OCI-LY3 (cell line): ENCODE results near the gene NANOS3.
"Not testable (repeated sequence)": the region's sequence is repeated elsewhere in the genome, so short reads cannot be mapped to it uniquely, and the experiment has no call there.

Experiments
- EZH2phosphoT487 ChIP-seq: fragments of 200-600 bp; shearing (Covaris generic); IDR thresholded peaks from 2 replicates; pipeline ENCODE4 v1.6.1; 2018; ENCODE audit warnings: antibody characterized with exemption, mixed run types, low read depth
- TF ChIP-seq, protein P1 (sequence below): fragments of 200-600, 300-600 bp; sonication (generic); IDR thresholded peaks from 2 replicates; pipeline ENCODE4 v1.5.1; 2014; ENCODE audit warnings: antibody characterized with exemption, low read length, low read depth

DNA sequence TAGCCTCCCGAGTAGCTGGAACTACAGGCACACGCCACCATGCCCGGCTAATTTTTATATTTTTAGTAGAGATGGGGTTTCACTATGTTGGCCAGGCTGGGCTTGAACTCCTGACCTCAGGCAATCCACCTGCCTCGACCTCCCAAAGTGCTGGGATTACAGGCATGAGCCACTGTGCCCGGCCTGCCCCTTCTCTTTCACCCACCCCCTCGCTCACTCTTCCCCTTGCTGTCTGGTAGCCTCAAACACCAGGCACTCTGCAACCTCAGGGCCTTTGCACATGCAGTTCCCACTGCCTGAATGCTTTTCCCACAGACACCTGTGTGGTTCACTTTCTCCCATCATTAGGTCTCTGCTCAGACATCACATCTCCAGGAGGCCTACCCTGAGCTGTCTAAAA lies 45.2 kb downstream of the NANOS3 start:
- TF ChIP-seq, protein P1, sequence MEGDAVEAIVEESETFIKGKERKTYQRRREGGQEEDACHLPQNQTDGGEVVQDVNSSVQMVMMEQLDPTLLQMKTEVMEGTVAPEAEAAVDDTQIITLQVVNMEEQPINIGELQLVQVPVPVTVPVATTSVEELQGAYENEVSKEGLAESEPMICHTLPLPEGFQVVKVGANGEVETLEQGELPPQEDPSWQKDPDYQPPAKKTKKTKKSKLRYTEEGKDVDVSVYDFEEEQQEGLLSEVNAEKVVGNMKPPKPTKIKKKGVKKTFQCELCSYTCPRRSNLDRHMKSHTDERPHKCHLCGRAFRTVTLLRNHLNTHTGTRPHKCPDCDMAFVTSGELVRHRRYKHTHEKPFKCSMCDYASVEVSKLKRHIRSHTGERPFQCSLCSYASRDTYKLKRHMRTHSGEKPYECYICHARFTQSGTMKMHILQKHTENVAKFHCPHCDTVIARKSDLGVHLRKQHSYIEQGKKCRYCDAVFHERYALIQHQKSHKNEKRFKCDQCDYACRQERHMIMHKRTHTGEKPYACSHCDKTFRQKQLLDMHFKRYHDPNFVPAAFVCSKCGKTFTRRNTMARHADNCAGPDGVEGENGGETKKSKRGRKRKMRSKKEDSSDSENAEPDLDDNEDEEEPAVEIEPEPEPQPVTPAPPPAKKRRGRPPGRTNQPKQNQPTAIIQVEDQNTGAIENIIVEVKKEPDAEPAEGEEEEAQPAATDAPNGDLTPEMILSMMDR = not testable (repeated sequence)
- TF ChIP-seq EZH2phosphoT487 = not testable (repeated sequence)
